PC-9 (cell line): ENCODE measurements around the gene TMEM161A. TPM values are rescaled to one million over a fixed set of nuclear protein-coding genes. Genes with fewer than 3 reads are reported as not detected.

ENCODE experiments used
- BruUV-seq: library from RNA; stranded (reverse); fragments of 400-500 nt; replicated peaks from 2 replicates; lab custom pipeline; 2021; lab: Mats Ljungman, UMichigan
- CTCF ChIA-PET: fragments of 300-600 bp; sonication (Branson Sonifier 250); formaldehyde crosslinking; loops from one replicate; lab custom pipeline; 2022; ENCODE audit warnings: antibody characterized with exemption; lab: Charles Lee
- POLR2A ChIA-PET: fragments of 300-600 bp; sonication (Branson Sonifier 250); formaldehyde crosslinking; loops from one replicate; lab custom pipeline; 2022; ENCODE audit warnings: antibody characterized with exemption; ENCODE audit not compliant: unreplicated experiment; lab: Charles Lee
- DNase-seq, 2 experiments: peaks; one replicate each; pipeline versions ENCODE4 v3.0.0 to v3.0.0-alpha.2; 2015 to 2022; ENCODE audit warnings: mixed read lengths in 1 of 2
- H2AFZ ChIP-seq: fragments of 200-600 bp; sonication (generic); 2 replicates; pipeline ENCODE4 v1.8.1; 2017; ENCODE audit warnings: antibody characterized with exemption
- H3F3A ChIP-seq: fragments of 200-600 bp; sonication (generic); 2 replicates; pipeline ENCODE4 v1.8.1; 2017; ENCODE audit warnings: antibody characterized with exemption, mild to moderate bottlenecking, low read depth; ENCODE audit not compliant: insufficient read depth
- H3K27ac ChIP-seq: fragments of 200-600 bp; sonication (generic); 2 replicates; pipeline ENCODE4 v1.6.1; 2016; ENCODE audit warnings: mixed run types
- H3K27me3 ChIP-seq: fragments of 200-600 bp; sonication (generic); 2 replicates; pipeline ENCODE4 v1.6.1; 2016; ENCODE audit warnings: low read depth, mixed run types; ENCODE audit not compliant: insufficient read depth
- H3K36me3 ChIP-seq: fragments of 200-600 bp; sonication (generic); 2 replicates; pipeline ENCODE4 v1.6.1; 2016; ENCODE audit warnings: low read depth, mixed run types
- H3K4me1 ChIP-seq: fragments of 200-600 bp; sonication (generic); replicated peaks from 2 replicates; pipeline ENCODE4 v1.6.1; 2016; ENCODE audit warnings: mixed run types; ENCODE audit not compliant: insufficient read depth
- H3K4me2 ChIP-seq: fragments of 200-600 bp; sonication (generic); 2 replicates; pipeline ENCODE4 v1.6.1; 2017; ENCODE audit warnings: mixed run types
- H3K4me3 ChIP-seq: fragments of 200-600 bp; sonication (generic); 2 replicates; pipeline ENCODE4 v1.6.1; 2016; ENCODE audit warnings: mixed run types
- H3K79me2 ChIP-seq: fragments of 200-600 bp; sonication (generic); 2 replicates; pipeline ENCODE4 v1.6.1; 2017; ENCODE audit warnings: low read depth, mixed run types
- H3K9me2 ChIP-seq: fragments of 200-600 bp; sonication (generic); 2 replicates; pipeline ENCODE4 v1.8.1; 2017; ENCODE audit warnings: mild to moderate bottlenecking; ENCODE audit not compliant: insufficient read depth
- H3K9me3 ChIP-seq: fragments of 200-600 bp; sonication (generic); 2 replicates; pipeline ENCODE4 v1.8.1; 2016; ENCODE audit warnings: low read depth; ENCODE audit not compliant: insufficient read depth
- H4K20me1 ChIP-seq: fragments of 200-600 bp; sonication (generic); 2 replicates; pipeline ENCODE4 v1.8.1; 2017; ENCODE audit not compliant: insufficient read depth
- CTCF ChIP-seq: fragments of 200-600 bp; sonication (generic); conservative IDR thresholded peaks from 2 replicates; pipeline ENCODE4 v1.6.1; 2017; ENCODE audit warnings: mixed run types, antibody characterized with exemption, mild to moderate bottlenecking, moderate library complexity
- EZH2 ChIP-seq: fragments of 200-600 bp; sonication (generic); IDR thresholded peaks from 2 replicates; pipeline ENCODE4 v1.8.0; 2017; ENCODE audit warnings: antibody characterized with exemption, low read depth
- intact Hi-C: fragments of 100-400 bp; cut with micrococcal nuclease; formaldehyde crosslinking; loops from one replicate; pipeline ENCODE4 v1.10.0; 2022; ENCODE audit not compliant: unreplicated experiment
- total RNA-seq: library from RNA; stranded (reverse); gene quantifications from 2 replicates; pipeline ENCODE4 v1.2.3, GENCODE V29; 2021

The TMEM161A gene
- total RNA-seq, 1 experiment from 2014 or later: 41.1 TPM

DNA sequence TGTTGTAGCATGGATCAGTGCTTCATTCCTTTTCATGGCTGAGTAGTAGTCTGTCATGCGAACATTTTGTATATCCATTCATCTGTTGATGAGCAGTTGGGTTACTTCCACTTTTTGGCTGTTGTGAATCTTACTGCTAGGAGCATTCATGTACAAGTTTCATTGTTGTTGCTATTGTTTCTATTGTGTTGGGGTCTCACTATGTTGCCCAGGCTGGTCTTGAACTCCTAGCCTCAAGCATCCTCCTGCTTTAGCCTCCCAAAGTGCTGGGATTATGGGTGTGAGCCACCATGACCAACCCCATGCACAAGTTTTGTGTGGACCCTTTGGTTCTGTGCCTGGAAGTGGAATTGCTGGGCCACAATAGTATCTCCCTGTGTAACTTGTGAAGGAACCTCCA lies 58.7 kb downstream of the TMEM161A start:
- Histone ChIP-seq H3K79me2 (no peaks in the 10 kb centered on the region), H2AFZ (no peak overlapping the region), H3K9me3 (no peaks in the 10 kb centered on the region), H3F3A (no peaks in the 10 kb centered on the region), H3K4me3 (no peak overlapping the region), H3K36me3 (no peaks in the 10 kb centered on the region), H3K27ac (no peak overlapping the region), H3K4me2 (no peak overlapping the region), H3K9me2 (no peaks in the 10 kb centered on the region), H3K4me1 (no peaks in the 10 kb centered on the region), H3K27me3 (no peaks in the 10 kb centered on the region), H4K20me1 (peaks cover 4% of the 10 kb centered on the region; the same call in 1 of the 2 replicates)
- no TSS peak for BruUV-seq
- POLR2A ChIA-PET: no interaction called here
- DNase-seq: no peak
- TF ChIP-seq EZH2 (no peak), CTCF (no peak)
- CTCF ChIA-PET: no interaction called here
- intact Hi-C loops: no loop called here

DNA sequence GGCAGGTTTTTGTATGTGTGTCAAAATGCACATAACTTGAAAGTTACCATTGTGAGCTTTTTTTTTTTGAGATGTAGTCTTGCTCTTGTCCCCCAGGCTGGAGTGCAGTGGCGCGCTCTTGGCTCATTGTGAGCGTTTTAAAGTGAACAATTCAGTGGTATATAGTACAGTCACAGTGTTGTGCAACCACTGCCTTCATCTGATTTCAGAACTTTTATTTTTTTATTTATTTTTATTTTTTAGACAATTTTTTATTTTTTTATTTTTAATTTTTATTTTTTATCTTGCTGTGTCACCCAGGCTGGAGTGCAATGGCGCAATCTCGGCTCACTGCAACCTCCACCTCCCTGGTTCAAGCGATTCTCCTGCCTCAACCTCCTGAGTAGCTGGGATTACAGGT lies 59.5 kb downstream of the TMEM161A start:
- CTCF ChIA-PET: no interaction called here
- no TSS peak for BruUV-seq
- intact Hi-C loops: no loop called here

DNA sequence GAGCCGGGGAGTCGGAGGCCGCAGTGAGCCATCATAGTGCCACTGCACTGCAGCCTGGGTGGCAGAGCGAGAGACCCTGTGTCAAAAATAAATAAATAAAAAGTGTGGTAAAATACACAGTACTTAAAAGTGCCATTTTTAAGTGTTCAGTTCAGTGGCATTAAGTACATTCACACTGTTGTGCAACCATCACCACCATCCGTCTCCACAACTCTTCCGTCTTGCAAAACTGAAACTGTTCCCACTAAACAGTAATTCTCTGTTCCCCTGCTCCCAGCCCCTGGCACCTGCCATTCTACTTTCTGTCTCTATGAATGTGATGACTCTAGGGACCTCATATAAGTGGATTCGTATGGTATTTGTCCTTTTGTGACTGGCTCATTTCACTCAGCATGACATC lies 61.2 kb downstream of the TMEM161A start:
- Histone ChIP-seq H2AFZ (no peak overlapping the region), H4K20me1 (peaks cover 4% of the 10 kb centered on the region; the same call in 1 of the 2 replicates), H3K9me3 (no peaks in the 10 kb centered on the region), H3K4me2 (no peak overlapping the region), H3K27me3 (no peaks in the 10 kb centered on the region), H3K4me1 (no peaks in the 10 kb centered on the region), H3F3A (no peaks in the 10 kb centered on the region; the same call in 1 of the 2 replicates), H3K27ac (no peak overlapping the region), H3K79me2 (no peaks in the 10 kb centered on the region), H3K9me2 (no peaks in the 10 kb centered on the region), H3K4me3 (no peak overlapping the region), H3K36me3 (no peaks in the 10 kb centered on the region)
- no TSS peak for BruUV-seq
- CTCF ChIA-PET: interaction anchor here (0.7 to 0.8 kb wide), 2 partner anchors 20 to 276 kb away, joined by 3 read pairs; no protein-coding TSS in a partner anchor
- no peak for TF ChIP-seq EZH2
- no peak for TF ChIP-seq CTCF
- no peak for DNase-seq
- intact Hi-C loops: no loop called here
- POLR2A ChIA-PET: interaction anchor here (0.7 kb wide), 1 partner anchor 244 kb away, joined by 7 read pairs; no protein-coding TSS in a partner anchor

More for the DNA sequence above, 59.5 kb downstream of the TMEM161A start:
- Histone ChIP-seq H3K9me3 (no peaks in the 10 kb centered on the region), H3K4me1 (no peaks in the 10 kb centered on the region), H3F3A (no peaks in the 10 kb centered on the region; the same call in 1 of the 2 replicates), H3K79me2 (no peaks in the 10 kb centered on the region), H3K36me3 (no peaks in the 10 kb centered on the region), H3K9me2 (no peaks in the 10 kb centered on the region), H3K27ac (no peak overlapping the region), H2AFZ (no peak overlapping the region), H3K4me2 (no peak overlapping the region), H4K20me1 (peaks cover 4% of the 10 kb centered on the region; the same call in 1 of the 2 replicates), H3K4me3 (no peak overlapping the region), H3K27me3 (no peaks in the 10 kb centered on the region)
- POLR2A ChIA-PET: no interaction called here
- no peak for DNase-seq
- no peak for TF ChIP-seq CTCF
- TF ChIP-seq EZH2: no peak
